Measurements from ENCODE around the gene SWT1.

Gene SWT1, protein sequence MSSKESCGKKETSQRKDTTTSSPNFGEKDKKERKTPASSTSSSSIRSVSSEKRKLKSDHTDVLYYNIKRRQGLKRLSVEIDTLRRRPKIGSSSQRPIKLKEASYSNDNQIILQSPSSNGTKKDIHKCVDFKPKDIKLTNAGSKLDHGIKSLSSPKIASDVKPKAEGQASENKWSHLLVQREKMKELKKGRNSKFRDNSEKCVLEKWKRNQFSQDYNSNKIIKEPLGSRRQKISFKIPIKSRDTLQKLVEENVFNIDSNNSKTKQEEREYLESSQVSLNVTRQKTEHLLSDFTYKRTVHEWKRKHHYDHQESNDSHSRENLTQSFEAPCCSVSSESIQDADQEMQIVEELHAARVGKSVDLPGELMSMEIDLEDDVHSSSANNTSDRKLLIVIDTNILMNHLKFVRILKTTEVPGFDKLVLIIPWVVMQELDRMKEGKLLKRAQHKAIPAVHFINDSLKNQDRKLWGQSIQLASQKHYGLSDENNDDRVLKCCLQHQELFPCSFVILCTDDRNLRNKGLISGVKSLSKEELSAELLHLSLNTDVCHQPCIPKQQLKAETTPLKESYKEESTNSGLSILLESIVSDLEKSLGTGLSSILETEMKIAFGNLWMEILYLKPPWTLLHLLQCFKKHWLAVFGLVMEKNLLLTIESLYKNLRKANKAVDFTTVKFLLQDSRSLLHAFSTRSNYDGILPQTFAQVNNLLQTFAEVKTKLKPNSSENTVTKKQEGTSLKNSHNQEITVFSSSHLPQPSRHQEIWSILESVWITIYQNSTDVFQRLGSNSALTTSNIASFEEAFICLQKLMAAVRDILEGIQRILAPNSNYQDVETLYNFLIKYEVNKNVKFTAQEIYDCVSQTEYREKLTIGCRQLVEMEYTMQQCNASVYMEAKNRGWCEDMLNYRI

DNA sequence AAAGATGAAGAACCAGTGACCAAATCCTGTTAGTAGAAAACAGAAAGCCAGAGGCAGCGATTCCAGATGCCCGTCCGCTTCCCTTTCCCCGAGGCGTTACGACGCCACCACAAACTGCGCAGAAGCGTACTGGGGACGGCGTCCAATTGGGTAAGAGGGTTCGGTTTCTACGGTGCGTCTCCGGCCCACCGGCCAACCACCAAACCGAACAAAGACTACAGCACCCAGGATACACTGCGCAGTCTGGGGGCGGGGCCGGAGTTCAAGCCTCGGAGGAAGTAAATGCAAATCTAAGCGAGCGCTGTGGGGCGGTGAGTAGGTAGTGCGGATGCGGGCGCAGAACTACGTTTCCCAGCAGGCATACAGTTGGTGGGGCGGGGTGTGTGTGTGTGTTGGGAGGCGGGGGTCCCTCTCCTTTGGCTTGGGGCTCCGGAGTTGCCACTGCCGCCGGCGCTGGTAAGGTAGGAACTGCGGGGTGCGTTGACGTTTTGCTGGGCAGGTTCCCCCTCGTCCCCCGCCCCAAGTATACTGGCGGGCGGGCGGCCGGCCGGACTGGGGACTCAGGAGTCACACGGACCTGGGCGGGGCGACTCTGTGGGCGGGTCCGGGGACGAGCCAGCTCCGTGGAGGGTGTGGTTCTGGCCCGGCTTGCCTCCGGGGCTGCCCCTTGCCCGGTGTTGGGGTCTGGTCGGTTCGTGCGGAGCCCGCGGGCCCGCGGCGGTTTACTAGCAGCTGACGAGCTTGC is at the start of gene SWT1, which contains the start of gene TRMT1L:
Gene SWT1, plus strand, starts transcription at position 314 of the 745 bp plus-strand sequence. CDS start 3,675 bp downstream, outside the sequence.
Gene TRMT1L, minus strand, starts transcription at position 100 of the 745 bp plus-strand sequence. CDS start 241 bp downstream, outside the sequence.
- H3K4me1 Mint-ChIP-seq, result peaks cover 57% of the 10 kb centered on the region
- no peaks in the 10 kb centered on the region for H3K27me3 Mint-ChIP-seq
- peak within 1 kb of the TSS; percentile 97 for H3K27ac Mint-ChIP-seq

DNA sequence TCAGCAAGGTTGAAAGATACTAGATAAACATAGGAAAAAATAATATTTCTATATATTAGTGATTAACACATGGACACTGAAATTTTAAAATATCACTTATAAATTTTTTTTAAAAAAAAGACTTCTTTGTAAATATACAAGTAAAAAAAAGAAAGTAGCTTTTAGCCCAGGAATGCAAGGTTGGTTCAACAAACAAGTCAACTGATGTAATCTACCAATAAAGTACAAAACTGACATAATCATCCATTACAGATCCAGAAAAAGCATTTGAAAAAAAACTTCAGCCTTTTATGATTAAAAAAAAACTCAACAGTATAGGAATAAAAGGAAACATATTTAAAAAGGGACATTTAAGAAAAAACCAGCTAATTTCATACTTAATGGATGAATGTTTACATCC is 48.6 kb upstream of the SWT1 start:
- no peak overlapping the region for H3K27ac Mint-ChIP-seq
- H3K4me3 Mint-ChIP-seq, result no peak overlapping the region
- no peaks in the 10 kb centered on the region for H3K27me3 Mint-ChIP-seq
- H3K36me3 Mint-ChIP-seq, result peaks cover 15% of the 10 kb centered on the region
- no peaks in the 10 kb centered on the region for H3K4me1 Mint-ChIP-seq
- peaks cover 5% of the 10 kb centered on the region for H3K9me3 Mint-ChIP-seq

More for the DNA sequence above, at the start of gene SWT1, which contains the start of gene TRMT1L:
- Mint-ChIP-seq H3K36me3 (peaks cover 5% of the 10 kb centered on the region), H3K4me3 (peak within 1 kb of the TSS; percentile 98), H3K9me3 (no peaks in the 10 kb centered on the region)

- Mint-ChIP-seq H3K27ac (no peak overlapping the region), H3K27me3 (no peaks in the 10 kb centered on the region), H3K4me3 (no peak overlapping the region), H3K36me3 (peaks cover 13% of the 10 kb centered on the region), H3K9me3 (peaks cover 5% of the 10 kb centered on the region), H3K4me1 (no peaks in the 10 kb centered on the region)
Observed at GRCh38 chr1:185110145-185110544, 46.8 kb upstream of the SWT1 start.

GRCh38 chr1:185111873-185112272 is 45.1 kb upstream of the SWT1 start:
- Mint-ChIP-seq H3K36me3 (peaks cover 18% of the 10 kb centered on the region), H3K27me3 (no peaks in the 10 kb centered on the region), H3K9me3 (peaks cover 5% of the 10 kb centered on the region), H3K4me3 (no peak overlapping the region), H3K4me1 (no peaks in the 10 kb centered on the region), H3K27ac (no peak overlapping the region)

GRCh38 chr1:185112356-185112755 is 44.6 kb upstream of the SWT1 start:
- no peak overlapping the region for H3K27ac Mint-ChIP-seq
- H3K9me3 Mint-ChIP-seq, result peaks cover 5% of the 10 kb centered on the region
- H3K27me3 Mint-ChIP-seq, result no peaks in the 10 kb centered on the region
- no peak overlapping the region for H3K4me3 Mint-ChIP-seq
- peaks cover 18% of the 10 kb centered on the region for H3K36me3 Mint-ChIP-seq
- no peaks in the 10 kb centered on the region for H3K4me1 Mint-ChIP-seq

DNA sequence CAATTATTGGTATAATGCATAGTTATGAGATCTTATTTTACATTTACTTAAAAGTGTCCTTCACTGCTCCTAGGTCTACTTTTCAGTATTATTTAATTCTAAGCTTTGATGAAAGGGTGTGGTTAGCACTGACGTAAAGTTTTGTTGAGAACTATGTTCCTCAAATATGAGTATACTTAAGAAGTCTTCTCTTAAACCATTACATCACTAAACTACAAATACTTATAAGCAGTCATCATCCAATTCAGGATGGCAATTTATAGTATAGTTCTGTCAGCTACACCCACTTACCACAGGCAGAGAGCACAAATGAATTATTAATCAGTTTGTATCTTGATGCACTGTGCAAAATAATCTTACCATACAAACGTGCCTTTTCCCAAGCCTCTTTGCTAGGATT is 27.3 kb upstream of the SWT1 start:
- Mint-ChIP-seq H3K36me3 (peaks cover 38% of the 10 kb centered on the region), H3K4me1 (no peaks in the 10 kb centered on the region), H3K4me3 (no peak overlapping the region), H3K9me3 (peaks cover 5% of the 10 kb centered on the region), H3K27me3 (no peaks in the 10 kb centered on the region), H3K27ac (no peak overlapping the region)

- Mint-ChIP-seq H3K9me3 (peaks cover 5% of the 10 kb centered on the region), H3K4me3 (no peak overlapping the region), H3K27ac (no peak overlapping the region), H3K4me1 (no peaks in the 10 kb centered on the region), H3K27me3 (no peaks in the 10 kb centered on the region), H3K36me3 (peaks cover 40% of the 10 kb centered on the region)
Observed at GRCh38 chr1:185132534-185132933, 24.4 kb upstream of the SWT1 start.

GRCh38 chr1:185137896-185138545 is 18.9 kb upstream of the SWT1 start:
- Mint-ChIP-seq H3K27me3 (no peaks in the 10 kb centered on the region), H3K27ac (no peak overlapping the region), H3K4me1 (no peaks in the 10 kb centered on the region), H3K36me3 (peaks cover 26% of the 10 kb centered on the region), H3K4me3 (no peak overlapping the region), H3K9me3 (no peaks in the 10 kb centered on the region)

- no peak overlapping the region for H3K27ac Mint-ChIP-seq
- no peak overlapping the region for H3K4me3 Mint-ChIP-seq
- peaks cover 18% of the 10 kb centered on the region for H3K36me3 Mint-ChIP-seq
- no peaks in the 10 kb centered on the region for H3K27me3 Mint-ChIP-seq
- H3K4me1 Mint-ChIP-seq, result no peaks in the 10 kb centered on the region
- no peaks in the 10 kb centered on the region for H3K9me3 Mint-ChIP-seq
Observed at GRCh38 chr1:185139246-185139645, 17.7 kb upstream of the SWT1 start.

GRCh38 chr1:185144233-185144632 is 12.7 kb upstream of the SWT1 start:
- H3K4me1 Mint-ChIP-seq, result no peaks in the 10 kb centered on the region
- no peaks in the 10 kb centered on the region for H3K9me3 Mint-ChIP-seq
- H3K27me3 Mint-ChIP-seq, result no peaks in the 10 kb centered on the region
- H3K4me3 Mint-ChIP-seq, result no peak overlapping the region
- peaks cover 21% of the 10 kb centered on the region for H3K36me3 Mint-ChIP-seq
- H3K27ac Mint-ChIP-seq, result no peak overlapping the region

DNA sequence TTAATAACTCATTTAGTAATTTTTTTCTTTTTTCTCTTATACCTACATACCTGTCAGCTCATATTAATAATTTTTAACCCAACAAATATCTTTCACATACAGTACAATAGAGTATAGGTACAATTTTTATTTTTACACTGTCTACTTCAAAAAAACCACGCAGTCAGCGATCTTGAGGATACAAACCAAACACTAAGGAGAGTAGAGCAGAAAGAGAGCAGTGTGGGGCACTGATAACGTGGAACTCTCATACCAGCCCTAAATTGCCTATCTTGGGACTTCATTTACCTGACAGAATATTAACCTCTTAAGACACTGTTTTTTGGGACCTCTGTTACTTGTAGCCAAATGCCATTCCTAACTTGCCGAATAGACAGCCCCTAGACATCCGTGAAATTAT is 5.8 kb upstream of the SWT1 start:
- Mint-ChIP-seq H3K4me3 (no peak overlapping the region), H3K36me3 (peaks cover 23% of the 10 kb centered on the region), H3K4me1 (peaks cover 40% of the 10 kb centered on the region), H3K27ac (no peak overlapping the region), H3K27me3 (no peaks in the 10 kb centered on the region), H3K9me3 (no peaks in the 10 kb centered on the region)

DNA sequence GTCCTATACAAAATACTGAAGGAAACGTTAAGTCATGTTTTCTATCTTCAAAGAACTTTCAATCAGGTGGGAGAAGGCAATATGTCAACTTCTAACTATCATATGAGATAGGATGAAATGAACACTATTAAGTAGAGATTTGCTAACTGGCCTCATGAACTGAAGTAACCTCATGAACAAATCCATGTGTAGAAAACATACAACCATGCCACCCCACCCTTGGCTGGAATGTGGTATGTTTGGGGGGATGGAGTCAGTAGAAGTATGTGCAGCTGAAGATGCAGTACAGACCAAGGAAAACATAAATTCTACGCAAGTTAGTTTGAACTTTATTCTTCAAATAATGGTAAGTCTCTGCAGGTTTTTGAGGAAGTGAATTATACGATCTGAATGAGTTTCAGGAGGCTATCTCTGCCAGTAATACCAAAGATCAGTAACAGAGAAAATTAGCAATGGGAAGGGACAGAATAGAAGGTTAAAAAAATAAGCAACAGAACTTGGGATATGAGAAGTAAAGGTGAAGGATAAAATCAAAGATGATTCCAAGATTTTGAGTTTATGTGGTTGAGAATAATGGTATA is 4.7 kb upstream of the SWT1 start:
- Mint-ChIP-seq H3K4me3 (no peak overlapping the region), H3K9me3 (no peaks in the 10 kb centered on the region), H3K36me3 (peaks cover 22% of the 10 kb centered on the region), H3K27ac (peak overlapping the region; percentile 25), H3K27me3 (no peaks in the 10 kb centered on the region), H3K4me1 (peaks cover 41% of the 10 kb centered on the region)

DNA sequence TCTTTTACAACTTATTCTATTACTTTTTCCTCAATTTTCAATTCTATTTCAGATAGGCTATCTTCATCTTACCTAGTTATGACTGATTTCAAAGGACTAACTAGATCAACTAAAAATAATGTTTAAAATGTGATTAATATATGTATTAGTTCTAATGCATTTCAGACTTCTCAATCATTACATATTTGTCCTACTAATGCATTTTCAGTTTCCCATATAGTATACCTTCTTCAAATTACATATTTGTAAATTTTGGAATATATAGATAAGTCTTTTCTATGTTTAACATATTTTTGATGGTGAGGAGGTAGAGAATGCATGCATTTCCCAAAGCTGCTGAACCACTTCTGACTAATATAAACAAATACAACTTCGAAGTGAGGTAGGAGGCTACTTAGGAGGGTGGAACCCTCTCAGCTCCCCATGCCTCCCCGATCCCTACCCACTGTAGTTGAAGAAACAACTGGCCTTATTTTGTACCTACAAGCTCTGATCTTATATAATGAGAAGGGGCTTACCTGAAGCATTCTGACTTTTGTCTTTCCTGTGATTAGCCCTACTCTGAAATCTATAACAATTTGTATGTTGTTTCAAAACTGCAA is 2.0 kb upstream of the SWT1 start:
- Mint-ChIP-seq H3K27ac (peak overlapping the region; percentile 94), H3K36me3 (peaks cover 9% of the 10 kb centered on the region), H3K4me3 (peak overlapping the region; percentile 98), H3K4me1 (peaks cover 58% of the 10 kb centered on the region), H3K27me3 (no peaks in the 10 kb centered on the region), H3K9me3 (no peaks in the 10 kb centered on the region)

DNA sequence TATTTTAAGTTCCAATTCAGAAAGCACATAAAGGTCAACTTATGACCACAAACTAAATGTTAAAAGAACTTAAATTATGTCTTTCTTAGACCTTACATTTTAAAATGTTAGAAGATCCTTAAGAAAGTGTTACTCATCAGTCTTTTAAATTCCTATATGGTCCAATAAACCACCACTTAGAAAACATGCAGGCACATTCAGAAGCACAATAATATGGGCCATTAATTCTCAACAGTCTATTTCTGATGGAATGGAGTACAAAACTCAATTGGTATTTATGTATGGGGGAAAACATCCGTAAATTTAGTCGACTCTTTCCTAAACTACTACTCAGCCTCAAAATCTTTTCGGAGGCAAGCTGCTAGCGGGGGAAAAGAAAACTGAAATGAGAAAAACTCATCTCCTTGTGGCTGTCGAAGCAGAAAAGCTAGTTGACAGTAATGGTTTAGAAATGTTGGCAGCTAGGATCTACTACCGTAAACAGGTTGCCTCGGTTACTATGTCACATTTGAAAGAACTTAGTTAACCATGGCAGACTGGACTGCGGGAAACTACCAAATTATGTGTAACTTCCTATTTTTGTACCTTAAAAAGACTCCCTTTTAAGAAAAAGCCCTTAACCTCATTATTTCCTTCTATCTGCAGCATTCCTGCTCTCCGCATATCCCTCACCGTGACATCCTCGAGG is 1.2 kb upstream of the SWT1 start:
- peak overlapping the region; percentile 98 for H3K4me3 Mint-ChIP-seq
- H3K9me3 Mint-ChIP-seq, result no peaks in the 10 kb centered on the region
- H3K4me1 Mint-ChIP-seq, result peaks cover 61% of the 10 kb centered on the region
- H3K36me3 Mint-ChIP-seq, result peaks cover 9% of the 10 kb centered on the region
- no peaks in the 10 kb centered on the region for H3K27me3 Mint-ChIP-seq
- H3K27ac Mint-ChIP-seq, result peak overlapping the region; percentile 94

Data from activated naive CD4-positive, alpha-beta T cell treated with anti-CD3 and anti-CD28 coated beads, Interleukin-2, amount 50 U/mL, for 24 hours (primary cell).